H1 (cell line): ENCODE results near the gene RBL1. TPM values are rescaled to one million over a fixed set of nuclear protein-coding genes. Genes with fewer than 3 reads are reported as not detected.

Experiments used
- CEBPB ChIP-seq: IDR thresholded peaks from 2 replicates; pipeline ENCODE4 v1.6.1; 2012; ENCODE audit warnings: low read depth, low read length
- CHD2 ChIP-seq: IDR thresholded peaks from 2 replicates; pipeline ENCODE4 v1.6.1; 2012; ENCODE audit warnings: low read length, improper control_type of control experiment
- CHD7 ChIP-seq: fragments of 300-600 bp; sonication (generic); IDR thresholded peaks from 2 replicates; pipeline ENCODE4 v1.7.1; 2012; ENCODE audit warnings: low read length, moderate library complexity, mild to moderate bottlenecking, inconsistent platforms; ENCODE audit not compliant: insufficient replicate concordance
- CTBP2 ChIP-seq: IDR thresholded peaks from 2 replicates; pipeline ENCODE4 v1.7.0; 2011; ENCODE audit warnings: borderline replicate concordance, mild to moderate bottlenecking, moderate library complexity, mixed read lengths, low read length; ENCODE audit not compliant: insufficient read depth, insufficient read length
- E2F6 ChIP-seq: IDR thresholded peaks from 2 replicates; pipeline ENCODE4 v1.6.1; 2012; ENCODE audit warnings: inconsistent platforms
- FOSL1 ChIP-seq: IDR thresholded peaks from 2 replicates; pipeline ENCODE4 v1.6.1; 2011; ENCODE audit warnings: mild to moderate bottlenecking, low read depth, low read length, moderate library complexity; ENCODE audit not compliant: insufficient read depth
- PHF8 ChIP-seq: fragments of 200-600 bp; sonication (generic); conservative IDR thresholded peaks from 2 replicates; pipeline ENCODE4 v1.7.1; 2012; ENCODE audit warnings: low read depth, mild to moderate bottlenecking, inconsistent platforms, low read length, moderate library complexity
- POU5F1 ChIP-seq: IDR thresholded peaks from 2 replicates; pipeline ENCODE4 v1.6.1; 2011; ENCODE audit warnings: low read depth, mild to moderate bottlenecking, low read length, moderate library complexity
- RNF2 ChIP-seq: fragments of 200-900, 300-1000 bp; sonication (generic); IDR thresholded peaks from 2 replicates; pipeline ENCODE4 v1.7.1; 2016; ENCODE audit warnings: borderline replicate concordance, low read depth, mild to moderate bottlenecking, antibody characterized with exemption, low read length; ENCODE audit not compliant: poor library complexity, severe bottlenecking; ENCODE audit errors: missing control alignments
- RXRA ChIP-seq: IDR thresholded peaks from 2 replicates; pipeline ENCODE4 v1.6.1; 2011; ENCODE audit warnings: low read depth, mild to moderate bottlenecking, low read length, moderate library complexity; ENCODE audit not compliant: insufficient read depth
- SP4 ChIP-seq: IDR thresholded peaks from 2 replicates; pipeline ENCODE4 v1.6.1; 2012; ENCODE audit warnings: low read length, inconsistent platforms
- polyA plus RNA-seq, 7 experiments: library from polyadenylated mRNA; depleted of rRNA in 3 of 7; stranded (reverse) in 5 of 7; unstranded in 2 of 7; fragments of >200 nt in 5 of 7; fragments of 200-250 nt in 2 of 7; gene quantifications; 1 replicate in 5 of 7; 2 replicates in 1 of 7; 4 replicates in 1 of 7; pipeline versions ENCODE4 v1.2.1 to v1.2.3, GENCODE V29; 2011 to 2013; ENCODE audit warnings: missing spikeins in 2 of 7, mixed read lengths in 2 of 7
- total RNA-seq: library from RNA; stranded (reverse); fragmentation: NEBNext Ultra II Directional; extraction: Animal tissue kit (Norgen Biotek cat#: 25700); gene quantifications from 2 replicates; pipeline ENCODE4 v1.2.1, GENCODE V29; 2021

The RBL1 gene
- total and polyA plus RNA-seq, 2 of the 8 experiments (the other 6 are each of a cell fraction or from before 2014, with no cell fraction given), result 3.2 to 12.3 TPM

GRCh38 chr20:36998652-36999051 lies 97.1 kb downstream of the RBL1 start (continued):
- TF ChIP-seq CHD7 (no peak), CEBPB (no peak), RXRA (no peak), E2F6 (no peak), SP4 (no peak), RNF2 (no peak), CHD2 (no peak), CTBP2 (no peak), PHF8 (no peak), POU5F1 (no peak), FOSL1 (no peak)
- TF ChIP-seq, all 59 proteins: peak for 0
